Measurements from ENCODE around the gene UGCG.

GRCh38 chr9:111936391-111936790 lies 39.8 kb downstream of the UGCG start:
- TF ChIP-seq CTCF (IDR thresholded peaks at IDR 0.05) (no peak), POLR2AphosphoS5 (IDR thresholded peaks at IDR 0.05) (no peak), POLR2A (IDR thresholded peaks at IDR 0.05) (no peak)

All from transverse colon (tissue), 4 donors.